ENCODE results near the gene IL1RAP.

DNA sequence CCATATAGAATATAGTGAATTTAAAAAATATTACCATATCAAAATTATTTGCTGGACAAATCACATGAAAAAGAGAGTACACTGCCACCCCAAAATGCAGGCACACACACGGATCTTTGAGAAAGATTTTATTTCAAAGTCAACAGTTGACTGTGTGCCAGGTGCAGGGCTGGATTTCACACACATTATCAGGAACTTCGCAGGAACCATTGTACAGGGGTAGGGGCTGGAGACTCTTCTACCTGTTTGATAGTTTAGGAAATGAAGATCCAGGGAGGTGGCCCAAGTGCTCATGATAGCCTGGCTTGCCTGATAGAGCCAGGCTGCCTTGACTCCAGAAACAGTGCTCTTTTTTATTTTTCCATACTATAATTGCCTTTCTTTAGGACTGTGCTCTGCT is 54.2 kb downstream of the IL1RAP start:
- TF ChIP-seq EP300 (IDR thresholded peaks at IDR 0.05) (no peak), POLR2AphosphoS5 (IDR thresholded peaks at IDR 0.05) (no peak), POLR2A (IDR thresholded peaks at IDR 0.05) (no peak)
- TF ChIP-seq, protein P1, sequence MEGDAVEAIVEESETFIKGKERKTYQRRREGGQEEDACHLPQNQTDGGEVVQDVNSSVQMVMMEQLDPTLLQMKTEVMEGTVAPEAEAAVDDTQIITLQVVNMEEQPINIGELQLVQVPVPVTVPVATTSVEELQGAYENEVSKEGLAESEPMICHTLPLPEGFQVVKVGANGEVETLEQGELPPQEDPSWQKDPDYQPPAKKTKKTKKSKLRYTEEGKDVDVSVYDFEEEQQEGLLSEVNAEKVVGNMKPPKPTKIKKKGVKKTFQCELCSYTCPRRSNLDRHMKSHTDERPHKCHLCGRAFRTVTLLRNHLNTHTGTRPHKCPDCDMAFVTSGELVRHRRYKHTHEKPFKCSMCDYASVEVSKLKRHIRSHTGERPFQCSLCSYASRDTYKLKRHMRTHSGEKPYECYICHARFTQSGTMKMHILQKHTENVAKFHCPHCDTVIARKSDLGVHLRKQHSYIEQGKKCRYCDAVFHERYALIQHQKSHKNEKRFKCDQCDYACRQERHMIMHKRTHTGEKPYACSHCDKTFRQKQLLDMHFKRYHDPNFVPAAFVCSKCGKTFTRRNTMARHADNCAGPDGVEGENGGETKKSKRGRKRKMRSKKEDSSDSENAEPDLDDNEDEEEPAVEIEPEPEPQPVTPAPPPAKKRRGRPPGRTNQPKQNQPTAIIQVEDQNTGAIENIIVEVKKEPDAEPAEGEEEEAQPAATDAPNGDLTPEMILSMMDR (IDR thresholded peaks at IDR 0.05), result no peak

Measured in sigmoid colon (tissue), 4 donors.